WERI-Rb-1 (cell line): Measurements from ENCODE around the gene MATCAP1.

ENCODE experiments used
- DNase-seq: peaks from one replicate; pipeline ENCODE4 v3.0.0-alpha.2; 2020
- H3K27ac ChIP-seq: fragments of 250-450 bp; sonication (Bioruptor Pico); 2 replicates; pipeline ENCODE4 v1.5.1; 2020; ENCODE audit warnings: mild to moderate bottlenecking, moderate library complexity
- H3K27me3 ChIP-seq: fragments of 250-450 bp; sonication (Bioruptor Pico); 2 replicates; pipeline ENCODE4 v1.5.1; 2021; ENCODE audit warnings: mild to moderate bottlenecking, low read depth, moderate library complexity; ENCODE audit not compliant: insufficient read depth, severe bottlenecking
- H3K36me3 ChIP-seq: fragments of 250-450 bp; sonication (Bioruptor Pico); 2 replicates; pipeline ENCODE4 v1.5.1; 2020; ENCODE audit warnings: mild to moderate bottlenecking, moderate library complexity
- H3K4me3 ChIP-seq: 2 replicates; pipeline ENCODE4 v1.5.1; 2011; ENCODE audit warnings: low read depth, mild to moderate bottlenecking, control low read depth, low read length
- H3K9me3 ChIP-seq: fragments of 250-450 bp; sonication (Bioruptor Pico); 2 replicates; pipeline ENCODE4 v1.5.1; 2021; ENCODE audit warnings: mild to moderate bottlenecking, moderate library complexity; ENCODE audit not compliant: severe bottlenecking
- TF ChIP-seq, protein P1 (sequence below): IDR thresholded peaks from 2 replicates; pipeline ENCODE4 v1.5.1; 2011; ENCODE audit warnings: low read depth, mild to moderate bottlenecking, control low read depth, inconsistent platforms, low read length

Gene MATCAP1

DNA sequence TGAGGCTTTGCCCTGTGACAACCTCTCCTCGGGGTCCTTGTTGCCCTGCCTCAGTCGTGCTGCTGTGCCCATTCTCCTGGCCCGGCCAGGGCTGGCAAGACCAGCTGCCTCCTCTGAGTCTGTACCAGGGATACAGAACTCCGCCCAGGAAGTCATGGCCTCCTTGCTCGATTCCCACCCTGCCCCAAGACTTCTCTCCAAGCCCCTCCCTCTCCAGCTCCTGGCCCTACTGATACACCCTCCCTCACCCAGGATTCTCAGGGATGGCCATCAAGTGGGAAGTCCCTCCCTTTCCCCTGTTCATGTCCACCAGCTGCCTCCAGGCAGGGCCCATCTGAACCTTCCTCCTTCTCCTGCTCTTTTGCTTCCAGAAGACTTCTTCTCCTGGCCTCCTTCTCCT is 31.9 kb upstream of the MATCAP1 start:
- no peak overlapping the region for H3K4me3 ChIP-seq
- H3K36me3 ChIP-seq: no peaks in the 10 kb centered on the region
- H3K27ac ChIP-seq: no peak overlapping the region
- no peaks in the 10 kb centered on the region for H3K9me3 ChIP-seq
- DNase-seq: no peak
- H3K27me3 ChIP-seq: no peaks in the 10 kb centered on the region
- TF ChIP-seq, protein P1, sequence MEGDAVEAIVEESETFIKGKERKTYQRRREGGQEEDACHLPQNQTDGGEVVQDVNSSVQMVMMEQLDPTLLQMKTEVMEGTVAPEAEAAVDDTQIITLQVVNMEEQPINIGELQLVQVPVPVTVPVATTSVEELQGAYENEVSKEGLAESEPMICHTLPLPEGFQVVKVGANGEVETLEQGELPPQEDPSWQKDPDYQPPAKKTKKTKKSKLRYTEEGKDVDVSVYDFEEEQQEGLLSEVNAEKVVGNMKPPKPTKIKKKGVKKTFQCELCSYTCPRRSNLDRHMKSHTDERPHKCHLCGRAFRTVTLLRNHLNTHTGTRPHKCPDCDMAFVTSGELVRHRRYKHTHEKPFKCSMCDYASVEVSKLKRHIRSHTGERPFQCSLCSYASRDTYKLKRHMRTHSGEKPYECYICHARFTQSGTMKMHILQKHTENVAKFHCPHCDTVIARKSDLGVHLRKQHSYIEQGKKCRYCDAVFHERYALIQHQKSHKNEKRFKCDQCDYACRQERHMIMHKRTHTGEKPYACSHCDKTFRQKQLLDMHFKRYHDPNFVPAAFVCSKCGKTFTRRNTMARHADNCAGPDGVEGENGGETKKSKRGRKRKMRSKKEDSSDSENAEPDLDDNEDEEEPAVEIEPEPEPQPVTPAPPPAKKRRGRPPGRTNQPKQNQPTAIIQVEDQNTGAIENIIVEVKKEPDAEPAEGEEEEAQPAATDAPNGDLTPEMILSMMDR: no peak

DNA sequence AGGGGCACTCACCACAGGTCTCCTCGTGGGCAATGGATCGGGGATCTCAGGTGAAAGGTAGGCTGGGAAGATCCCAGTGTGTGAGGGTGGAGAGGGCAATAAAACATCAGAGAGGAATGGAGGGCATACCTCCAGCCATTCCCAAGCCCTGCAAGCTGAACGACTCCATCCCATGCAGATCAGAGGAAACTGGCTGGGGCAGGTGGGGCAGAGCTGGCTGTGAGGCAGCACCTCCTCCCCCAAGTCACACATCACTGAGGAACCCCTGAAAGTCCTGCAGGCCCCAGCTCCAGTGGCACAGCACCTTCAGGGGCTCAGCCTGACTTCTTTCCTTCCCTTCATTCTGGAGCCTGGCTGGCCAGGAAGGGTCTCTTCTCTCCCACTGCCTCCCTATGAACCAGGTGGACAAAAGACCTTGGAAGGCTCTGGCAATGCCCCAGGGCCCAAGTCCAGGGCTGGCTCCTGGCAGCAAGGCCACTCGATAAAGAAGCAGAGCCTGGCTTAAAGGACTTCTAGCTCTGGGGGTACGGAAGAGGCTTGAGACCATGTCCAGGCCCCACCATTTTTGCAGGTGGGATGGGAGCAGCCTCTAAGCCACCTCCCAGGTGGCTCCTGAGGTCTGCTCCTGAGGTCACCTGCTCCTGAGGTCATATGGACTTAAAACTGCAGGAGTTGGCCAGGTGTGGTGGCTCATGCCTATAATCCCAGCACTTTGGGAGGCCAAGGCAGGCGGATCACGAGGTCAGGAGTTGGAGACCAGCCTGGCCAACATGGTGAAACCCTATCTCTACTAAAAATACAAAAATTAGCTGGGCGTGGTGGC is 29.6 kb upstream of the MATCAP1 start:
- Histone ChIP-seq H3K27me3 (no peaks in the 10 kb centered on the region), H3K36me3 (no peaks in the 10 kb centered on the region), H3K27ac (no peak overlapping the region), H3K9me3 (no peaks in the 10 kb centered on the region), H3K4me3 (no peak overlapping the region)
- TF ChIP-seq, protein P1: no peak
- no peak for DNase-seq

DNA sequence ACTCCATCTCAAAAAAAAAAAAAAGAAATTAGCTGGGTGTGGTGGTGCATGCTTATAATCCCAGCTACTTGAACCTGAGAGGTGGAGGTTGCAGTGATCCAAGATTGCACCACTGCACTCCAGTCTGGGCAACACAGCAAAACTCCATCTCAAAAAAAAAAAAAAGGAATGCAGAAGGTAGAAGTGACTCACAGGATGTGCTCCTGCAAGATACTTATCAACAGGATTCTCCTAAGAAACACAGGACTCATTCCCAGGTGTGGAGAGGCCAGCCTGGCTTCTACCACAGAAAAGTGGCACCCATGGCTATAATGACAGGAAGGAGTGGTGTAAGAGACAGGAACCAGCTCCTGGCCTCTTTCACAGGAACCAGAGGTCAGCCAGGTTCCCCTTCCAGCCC is 29.0 kb upstream of the MATCAP1 start:
- Histone ChIP-seq H3K27ac (no peak overlapping the region), H3K27me3 (no peaks in the 10 kb centered on the region), H3K36me3 (no peaks in the 10 kb centered on the region), H3K4me3 (no peak overlapping the region), H3K9me3 (no peaks in the 10 kb centered on the region)
- DNase-seq: no peak
- TF ChIP-seq, protein P1: no peak

DNA sequence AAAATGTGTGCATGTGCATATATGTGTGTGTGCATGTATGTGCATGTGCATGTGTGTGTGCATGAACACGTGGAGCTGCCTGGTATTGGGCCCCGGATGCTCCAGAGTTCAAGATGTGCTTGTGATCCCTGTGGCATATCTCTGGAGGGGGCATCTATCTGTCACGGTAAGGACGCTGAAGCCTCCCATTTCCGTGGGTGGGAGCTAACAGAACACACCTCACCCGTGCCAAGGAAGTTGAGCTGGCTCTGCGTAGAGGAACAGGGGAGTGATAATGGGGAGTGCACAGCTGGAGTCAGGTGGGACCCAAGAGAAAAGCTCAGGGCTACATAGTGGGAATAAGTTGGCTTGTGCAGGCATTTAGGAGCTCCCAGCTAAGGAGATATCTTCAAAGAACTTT is 27.9 kb upstream of the MATCAP1 start:
- Histone ChIP-seq H3K27me3 (no peaks in the 10 kb centered on the region), H3K4me3 (no peak overlapping the region), H3K9me3 (no peaks in the 10 kb centered on the region), H3K36me3 (no peaks in the 10 kb centered on the region), H3K27ac (no peak overlapping the region)
- TF ChIP-seq, protein P1: no peak
- no peak for DNase-seq

DNA sequence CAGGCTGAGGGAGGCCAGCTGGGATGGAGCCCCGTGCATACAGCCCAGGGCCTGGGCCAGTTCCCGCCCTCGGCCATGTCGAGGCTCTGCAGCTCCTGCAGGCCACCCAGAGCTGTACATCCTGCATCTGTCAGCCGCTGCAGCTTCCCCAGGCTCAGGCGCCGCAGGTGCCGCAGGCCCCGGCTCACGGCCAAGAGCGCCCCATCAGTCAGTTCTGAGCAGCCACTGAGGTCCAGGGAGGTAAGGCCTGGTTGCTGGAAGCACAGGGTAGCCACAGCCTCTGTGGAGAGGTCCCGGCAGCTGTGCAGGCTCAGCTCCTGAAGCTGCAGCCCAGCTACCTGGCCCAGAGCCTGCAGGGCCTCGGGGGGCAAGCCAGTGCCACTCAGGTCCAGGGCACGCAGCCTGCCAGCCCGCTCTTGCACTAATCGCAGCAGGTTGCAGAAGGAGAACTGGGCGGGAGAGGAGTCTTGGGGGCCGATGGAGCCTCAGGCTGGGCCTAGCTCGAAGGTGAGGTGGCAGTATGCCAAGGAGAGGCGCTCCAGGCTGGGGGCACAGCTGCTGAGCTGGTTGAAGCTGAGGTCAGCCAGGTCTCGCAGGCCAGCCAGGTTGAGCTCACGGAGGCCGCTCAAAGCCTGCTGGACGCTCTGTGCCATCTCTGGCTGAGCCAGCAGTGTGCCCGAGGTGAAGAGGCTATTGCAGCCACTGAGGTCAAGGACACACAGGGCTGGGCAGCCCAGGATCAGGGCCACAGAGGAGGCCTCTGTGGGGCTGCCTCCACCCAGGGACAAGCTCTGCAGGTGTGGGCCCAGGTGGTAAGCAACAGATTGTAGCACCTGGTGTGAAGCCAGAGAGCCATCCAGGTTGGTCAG is 26.5 kb upstream of the MATCAP1 start:
- no peak for DNase-seq
- no peaks in the 10 kb centered on the region for H3K36me3 ChIP-seq
- TF ChIP-seq, protein P1: no peak
- no peak overlapping the region for H3K27ac ChIP-seq
- no peak overlapping the region for H3K4me3 ChIP-seq
- H3K27me3 ChIP-seq: no peaks in the 10 kb centered on the region
- H3K9me3 ChIP-seq: no peaks in the 10 kb centered on the region
